H9 (cell line): ENCODE results near the gene MGME1. TPM values are rescaled to one million over a fixed set of nuclear protein-coding genes. Genes with fewer than 3 reads are reported as not detected.

Experiments
- DNase-seq: peaks from one replicate; pipeline ENCODE4 v3.0.0-alpha.2; 2017
- H2AFZ ChIP-seq: one replicate; pipeline ENCODE4 v1.6.1; 2013; ENCODE audit warnings: mild to moderate bottlenecking, low read length, control low read depth, moderate library complexity
- H2AK5ac ChIP-seq: 2 replicates; pipeline ENCODE4 v1.6.1; 2013; ENCODE audit warnings: low read length, control low read depth, mixed read lengths; ENCODE audit not compliant: insufficient read length
- H2BK120ac ChIP-seq: one replicate; pipeline ENCODE4 v1.6.1; 2013; ENCODE audit warnings: low read depth, mild to moderate bottlenecking, low read length, control low read depth, inconsistent platforms; ENCODE audit not compliant: poor library complexity, severe bottlenecking
- H2BK12ac ChIP-seq: 2 replicates; pipeline ENCODE4 v1.6.1; 2013; ENCODE audit warnings: low read length, control low read depth, mixed read lengths, low read depth; ENCODE audit not compliant: insufficient read length
- H2BK15ac ChIP-seq: 2 replicates; pipeline ENCODE4 v1.6.1; 2013; ENCODE audit warnings: low read depth, low read length, control low read depth
- H2BK20ac ChIP-seq: one replicate; pipeline ENCODE4 v1.6.1; 2013; ENCODE audit warnings: low read depth, mild to moderate bottlenecking, low read length, control low read depth, inconsistent platforms; ENCODE audit not compliant: poor library complexity, severe bottlenecking
- H2BK5ac ChIP-seq: 2 replicates; pipeline ENCODE4 v1.6.1; 2013; ENCODE audit warnings: low read length, control low read depth, mixed read lengths; ENCODE audit not compliant: insufficient read length
- H3K14ac ChIP-seq: 2 replicates; pipeline ENCODE4 v1.6.1; 2013; ENCODE audit warnings: low read length, control low read depth; ENCODE audit not compliant: insufficient read depth
- H3K18ac ChIP-seq: 2 replicates; pipeline ENCODE4 v1.6.1; 2013; ENCODE audit warnings: low read depth, mild to moderate bottlenecking, mixed read lengths, low read length, control low read depth; ENCODE audit not compliant: insufficient read length
- H3K23ac ChIP-seq: 2 replicates; pipeline ENCODE4 v1.6.1; 2013; ENCODE audit warnings: low read length, control low read depth, mixed read lengths, low read depth; ENCODE audit not compliant: insufficient read length
- H3K23me2 ChIP-seq: 2 replicates; pipeline ENCODE4 v1.6.1; 2013; ENCODE audit warnings: low read depth, mild to moderate bottlenecking, mixed read lengths, low read length, control low read depth; ENCODE audit not compliant: insufficient read length, poor library complexity, severe bottlenecking
- H3K27ac ChIP-seq: 2 replicates; pipeline ENCODE4 v1.5.1; 2013; ENCODE audit warnings: low read length, control low read depth, mixed read lengths, low read depth; ENCODE audit not compliant: insufficient read length
- H3K27me3 ChIP-seq: 2 replicates; pipeline ENCODE4 v1.6.1; 2013; ENCODE audit warnings: low read length, control low read depth, inconsistent platforms; ENCODE audit not compliant: insufficient read depth
- H3K4ac ChIP-seq: 2 replicates; pipeline ENCODE4 v1.6.1; 2013; ENCODE audit warnings: low read depth, mild to moderate bottlenecking, control low read depth, inconsistent platforms, low read length, moderate library complexity
- H3K4me1 ChIP-seq: 2 replicates; pipeline ENCODE4 v1.6.1; 2013; ENCODE audit warnings: low read length, control low read depth, inconsistent platforms; ENCODE audit not compliant: insufficient read depth
- H3K4me2 ChIP-seq: 2 replicates; pipeline ENCODE4 v1.6.1; 2013; ENCODE audit warnings: low read length, control low read depth, mixed read lengths; ENCODE audit not compliant: insufficient read length, insufficient read depth
- H3K56ac ChIP-seq: 2 replicates; pipeline ENCODE4 v1.6.1; 2013; ENCODE audit warnings: low read depth, mild to moderate bottlenecking, mixed read lengths, low read length, control low read depth; ENCODE audit not compliant: insufficient read length
- H3K79me1 ChIP-seq: 2 replicates; pipeline ENCODE4 v1.6.1; 2013; ENCODE audit warnings: low read depth, mild to moderate bottlenecking, moderate library complexity, low read length, control low read depth, inconsistent platforms; ENCODE audit not compliant: insufficient read depth, poor library complexity, severe bottlenecking
- H3K79me2 ChIP-seq: 2 replicates; pipeline ENCODE4 v1.6.1; 2013; ENCODE audit warnings: low read length, control low read depth, inconsistent platforms; ENCODE audit not compliant: insufficient read depth
- H3K9ac ChIP-seq: 2 replicates; pipeline ENCODE4 v1.6.1; 2013; ENCODE audit warnings: low read length, control low read depth, mixed read lengths; ENCODE audit not compliant: insufficient read length; ENCODE audit errors: extremely low read depth
- H3K9me3 ChIP-seq: one replicate; pipeline ENCODE4 v1.6.1; 2013; ENCODE audit warnings: low read depth, low read length, inconsistent platforms; ENCODE audit not compliant: control insufficient read depth
- H3T11ph ChIP-seq: one replicate; pipeline ENCODE4 v1.6.1; 2013; ENCODE audit warnings: mild to moderate bottlenecking, low read length, control low read depth, inconsistent platforms
- H4K20me1 ChIP-seq: one replicate; pipeline ENCODE4 v1.6.1; 2013; ENCODE audit not compliant: control insufficient read depth, insufficient read length, insufficient read depth
- H4K5ac ChIP-seq: 2 replicates; pipeline ENCODE4 v1.6.1; 2013; ENCODE audit warnings: low read depth, mild to moderate bottlenecking, mixed read lengths, low read length, control low read depth; ENCODE audit not compliant: insufficient read length
- H4K8ac ChIP-seq: replicated peaks from 2 replicates; pipeline ENCODE4 v1.6.1; 2013; ENCODE audit warnings: low read length, control low read depth, mixed read lengths, low read depth; ENCODE audit not compliant: insufficient read length
- H4K91ac ChIP-seq: 2 replicates; pipeline ENCODE4 v1.6.1; 2013; ENCODE audit warnings: low read depth, mild to moderate bottlenecking, moderate library complexity, mixed read lengths, low read length, control low read depth; ENCODE audit not compliant: insufficient read length
- H3K27ac Mint-ChIP-seq, 3 experiments: 2 replicates in 2 of 3; 3 replicates in 1 of 3; pipeline ENCODE4 v1.8.0; 2020 to 2021; ENCODE audit warnings: mixed read lengths in 3 of 3, mild to moderate bottlenecking in 1 of 3, moderate library complexity in 1 of 3
- H3K27me3 Mint-ChIP-seq: 2 replicates; pipeline ENCODE4 v1.8.0; 2021; ENCODE audit warnings: low read depth, mild to moderate bottlenecking, moderate library complexity, mixed read lengths
- H3K36me3 Mint-ChIP-seq, 3 experiments: 2 replicates in 2 of 3; 3 replicates in 1 of 3; pipeline ENCODE4 v1.8.0; 2020 to 2021; ENCODE audit warnings: low read depth in 3 of 3, mixed read lengths in 3 of 3; ENCODE audit not compliant: insufficient read depth in 1 of 3
- H3K4me1 Mint-ChIP-seq, 2 experiments: 2 replicates each; pipeline ENCODE4 v1.8.0; 2020; ENCODE audit warnings: mixed read lengths in 2 of 2
- H3K4me3 Mint-ChIP-seq, 2 experiments: 2 replicates in 1 of 2; 3 replicates in 1 of 2; pipeline ENCODE4 v1.8.0; 2020 to 2021; ENCODE audit warnings: mild to moderate bottlenecking in 2 of 2, mixed read lengths in 2 of 2, moderate library complexity in 1 of 2
- H3K9me3 Mint-ChIP-seq, 2 experiments: 2 replicates in 1 of 2; 3 replicates in 1 of 2; pipeline ENCODE4 v1.8.0; 2020; ENCODE audit warnings: mild to moderate bottlenecking in 2 of 2, mixed read lengths in 2 of 2, moderate library complexity in 1 of 2
- CTCF ChIP-seq: fragments of 200-600 bp; sonication (generic); conservative IDR thresholded peaks from 3 replicates; pipeline ENCODE4 v1.8.0; 2021; ENCODE audit warnings: antibody characterized with exemption, mild to moderate bottlenecking
- WGBS: extraction: QIAGEN DNeasy Blood & Tissue Kit; methylation state at CpG from one replicate; pipeline ENCODE4 v1.1.7; 2013; ENCODE audit warnings: missing lambda C conversion rate, low lambda C conversion rate, mixed read lengths; ENCODE audit not compliant: insufficient read length; ENCODE audit errors: extremely low coverage; 5-methylcytosine and 5-hydroxymethylcytosine counted together
- total RNA-seq: library from RNA; stranded (reverse); gene quantifications from 2 replicates; pipeline ENCODE4 v1.2.1, GENCODE V29; 2021

MGME1 gene
- total RNA-seq, 1 experiment from 2014 or later, result 48.9 TPM

GRCh38 chr20:17976305-17976704 is 7.5 kb downstream of the MGME1 start:
- Histone ChIP-seq H3K79me1 (peaks cover 5% of the 10 kb centered on the region), H2BK20ac (no peak overlapping the region), H3K18ac (no peak overlapping the region), H3K4ac (no peak overlapping the region), H4K5ac (no peak overlapping the region), H2BK15ac (no peak overlapping the region), H3K56ac (no peak overlapping the region), H3K9me3 (no peaks in the 10 kb centered on the region), H3K14ac (no peak overlapping the region), H3K23me2 (peaks cover 6% of the 10 kb centered on the region), H3K27me3 (no peaks in the 10 kb centered on the region), H4K20me1 (no peaks in the 10 kb centered on the region), H3K4me2 (no peak overlapping the region), H3K23ac (no peak overlapping the region), H3K9ac (no peak overlapping the region), H3K27ac (no peak overlapping the region), H4K91ac (no peak overlapping the region), H4K8ac (no peak overlapping the region), H2AK5ac (no peak overlapping the region), H2BK120ac (no peak overlapping the region), H3K4me1 (peaks cover 4% of the 10 kb centered on the region; the same call in 1 of the 2 replicates), H2BK5ac (no peak overlapping the region), H2AFZ (no peak overlapping the region), H2BK12ac (no peak overlapping the region), H3K79me2 (peaks cover 26% of the 10 kb centered on the region; the same call in 1 of the 2 replicates), H3T11ph (no peak overlapping the region)
- no peak for TF ChIP-seq CTCF
- peaks cover 33 to 65% (median 62%) of the 10 kb centered on the region in 3 experiments; a peak in 6 of 7 replicates for H3K36me3 Mint-ChIP-seq
- no peak overlapping the region for H3K4me3 Mint-ChIP-seq
- H3K4me1 Mint-ChIP-seq, result peaks cover 27 to 38% of the 10 kb centered on the region in 2 experiments
- no CpG with 5 or more reads among the region's 6 CpGs for whole genome bisulfite sequencing
- no peak for DNase-seq
- no peaks in the 10 kb centered on the region for H3K9me3 Mint-ChIP-seq
- H3K27ac Mint-ChIP-seq, result peak overlapping the region in 1 of 3 experiments; percentile 71; a peak in 1 of 7 replicates
- no peaks in the 10 kb centered on the region for H3K27me3 Mint-ChIP-seq
